Stimulated activated CD4-positive, alpha-beta T cell treated with anti-CD3 and anti-CD28 coated beads, TNF-alpha, amount 100 ng/mL, for 4 hours (primary cell): ENCODE data around the gene MBD3L1.
A peak's percentile ranks its signal among the peaks of the same experiment; 100 is the strongest.

Source experiments
- DNase-seq, 3 experiments: peaks; one replicate each; pipeline ENCODE4 v3.0.0-alpha.2; 2020; ENCODE audit warnings: low read depth in 3 of 3

Gene MBD3L1

DNA sequence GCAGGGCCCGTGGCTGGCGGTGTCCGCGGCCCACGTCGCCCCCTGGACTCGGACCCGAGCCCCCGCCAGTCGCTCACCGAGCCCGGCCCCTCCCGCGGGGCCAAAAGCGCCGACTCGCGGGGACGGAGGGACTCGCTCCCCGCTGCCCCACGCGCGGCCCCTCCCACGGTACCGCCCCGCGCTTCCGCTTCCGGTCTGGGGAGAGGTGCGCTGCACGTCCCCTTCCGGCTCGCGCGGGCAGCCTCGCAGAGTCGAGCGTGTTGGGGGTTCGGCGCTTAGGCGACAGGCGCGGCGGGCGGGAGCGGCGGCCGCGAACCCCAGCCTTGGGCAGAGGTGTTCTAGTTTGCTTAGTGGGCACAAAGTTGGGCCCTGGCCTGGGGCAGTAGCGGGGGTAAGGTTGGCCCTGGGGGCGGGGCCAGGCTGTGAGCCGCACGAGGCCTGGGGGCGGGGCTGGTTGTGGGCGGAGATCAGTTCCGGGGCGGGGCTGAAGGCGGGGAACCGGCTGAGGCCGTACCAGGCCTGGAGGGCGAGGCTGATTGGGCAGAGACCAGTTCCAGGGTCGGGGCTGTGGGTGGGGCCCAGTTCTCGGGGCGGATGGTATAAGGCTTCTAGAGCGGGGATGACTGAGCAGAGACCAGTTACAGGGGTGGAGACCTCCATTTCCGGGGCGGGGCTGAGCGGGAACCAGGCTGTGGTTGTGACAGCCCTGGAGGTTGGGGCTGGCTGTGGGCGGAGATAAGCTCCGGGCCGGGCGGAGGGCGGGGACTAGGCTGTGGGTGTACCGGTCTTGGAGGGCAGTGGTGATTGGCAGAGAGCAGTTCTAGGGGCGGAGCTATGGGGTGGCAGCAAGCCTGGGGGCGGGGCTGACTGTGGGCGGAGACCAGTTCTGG is at the start of gene MBD3L1, which contains the start of gene ZNF558:
TSS of gene MBD3L1 (plus strand) at position 246 of the 890 bp plus-strand sequence. CDS start 10,302 bp downstream, outside the sequence.
TSS of gene ZNF558 (minus strand) at position 173 of the 890 bp plus-strand sequence. CDS start 9,645 bp downstream, outside the sequence.
- peak; percentile 98 to 99 (median 99) for DNase-seq

DNA sequence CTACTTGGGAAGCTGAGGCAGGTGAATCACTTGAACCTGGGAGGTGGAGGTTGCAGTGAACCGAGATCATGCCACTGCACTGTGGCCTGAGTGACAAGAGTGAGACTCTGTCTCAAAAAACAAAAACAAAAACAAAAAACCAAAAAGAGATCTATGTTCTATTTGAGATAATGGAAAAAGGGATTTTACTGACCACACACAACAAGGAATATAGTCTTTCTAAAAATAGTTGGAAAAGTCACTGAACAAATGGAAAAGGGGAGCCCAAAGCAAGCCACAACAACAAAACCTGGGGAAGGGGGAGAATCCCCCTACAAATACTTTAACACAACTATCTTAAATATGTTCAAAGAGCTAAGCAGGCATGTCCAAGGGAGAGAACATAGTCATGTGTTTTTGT is 37.4 kb upstream of the MBD3L1 start:
- no peak for DNase-seq

DNA sequence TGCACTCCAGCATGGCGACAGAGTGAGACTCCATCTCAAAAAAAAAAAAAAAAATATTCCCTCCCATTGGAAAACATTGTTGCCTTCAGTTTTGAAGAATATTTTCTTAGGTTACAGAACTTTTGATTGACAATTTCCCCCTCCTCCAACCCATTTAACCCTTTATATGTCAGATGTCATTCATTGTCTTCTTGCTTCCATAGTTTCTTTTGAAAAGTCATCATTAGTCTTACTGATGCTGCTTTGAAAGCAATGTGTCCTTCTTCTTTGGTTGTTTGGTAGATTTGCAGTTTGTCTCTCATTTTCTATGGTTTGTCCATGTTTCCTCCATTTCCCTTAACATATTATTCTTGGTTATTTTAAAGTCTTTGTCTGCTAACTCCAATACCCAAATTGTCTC is 25.5 kb upstream of the MBD3L1 start:
- no peak for DNase-seq

DNA sequence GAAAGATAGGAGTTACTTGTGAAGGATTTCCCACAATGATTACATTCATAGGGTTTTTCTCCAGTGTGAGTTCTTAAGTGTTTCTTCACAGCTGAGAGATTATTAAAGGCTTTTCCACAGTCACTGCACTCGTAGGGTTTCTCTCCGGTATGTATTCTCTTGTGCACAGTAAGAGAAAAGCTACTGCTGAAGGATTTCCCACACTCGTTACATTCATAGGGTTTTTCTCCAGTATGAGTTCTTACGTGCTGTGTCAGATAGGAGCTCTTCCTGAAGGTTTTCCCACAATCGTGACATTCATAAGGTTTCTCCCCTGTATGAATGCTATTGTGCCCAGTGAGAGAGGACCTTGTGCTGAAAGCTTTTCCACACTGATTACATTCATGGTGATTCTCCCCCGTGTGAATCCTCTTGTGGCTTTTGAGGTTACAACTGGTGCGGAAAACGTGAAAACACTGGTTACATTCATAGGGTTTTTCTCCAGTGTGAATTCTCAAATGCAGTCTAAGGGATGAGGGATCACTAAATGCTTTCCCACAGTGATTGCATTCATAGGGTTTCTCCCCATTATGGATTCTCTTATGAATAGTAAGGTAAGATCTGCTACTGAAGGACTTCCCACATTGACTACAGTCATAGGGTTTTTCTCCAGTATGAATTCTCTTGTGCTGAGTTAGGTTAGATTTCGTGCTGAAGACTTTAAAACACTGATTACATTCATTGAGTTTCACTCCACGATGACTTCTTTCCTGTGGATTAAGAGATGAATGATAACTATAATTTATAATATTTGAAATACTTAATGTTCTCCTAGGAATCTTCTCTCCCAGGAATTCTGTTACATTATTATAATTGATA is 20.6 kb upstream of the MBD3L1 start:
- DNase-seq: no peak

DNA sequence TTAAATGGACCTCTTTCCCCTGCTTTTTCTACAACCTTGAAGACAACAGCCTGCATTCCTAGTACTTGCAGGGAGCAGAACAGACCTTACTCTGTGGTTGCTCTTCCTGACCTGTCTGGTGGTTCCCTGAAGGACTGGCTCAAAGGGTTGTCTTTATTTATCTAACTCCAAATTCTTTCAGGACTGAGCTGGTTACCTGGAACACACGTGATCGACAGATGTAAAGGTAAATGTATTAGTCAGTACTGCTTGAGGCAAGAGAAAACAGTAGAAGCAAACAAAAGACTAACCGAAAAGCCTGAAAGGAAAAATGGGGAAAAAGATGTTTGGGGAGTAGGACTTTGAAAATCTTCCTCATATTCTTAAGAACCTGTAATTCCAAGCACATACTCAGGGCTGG is 18.0 kb upstream of the MBD3L1 start:
- DNase-seq: no peak

DNA sequence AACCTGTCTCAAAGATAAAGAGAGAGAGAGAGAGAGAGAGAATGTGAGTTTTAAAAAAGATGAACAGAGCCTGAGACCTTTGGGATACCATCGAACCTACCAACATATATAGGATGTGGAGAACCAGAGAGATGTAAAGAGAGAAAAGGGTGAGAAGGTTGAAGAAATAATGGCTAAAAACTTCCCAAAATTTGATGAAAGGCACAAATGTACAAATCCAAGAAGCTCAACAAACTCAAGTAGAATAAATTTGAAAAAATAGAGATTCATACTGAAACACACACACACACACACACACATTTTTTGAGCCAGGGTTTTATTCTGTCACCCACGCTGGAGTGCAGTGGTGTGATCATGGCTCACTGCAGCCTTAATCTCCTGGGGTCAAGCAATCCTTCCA is 16.4 kb upstream of the MBD3L1 start:
- no peak for DNase-seq

DNA sequence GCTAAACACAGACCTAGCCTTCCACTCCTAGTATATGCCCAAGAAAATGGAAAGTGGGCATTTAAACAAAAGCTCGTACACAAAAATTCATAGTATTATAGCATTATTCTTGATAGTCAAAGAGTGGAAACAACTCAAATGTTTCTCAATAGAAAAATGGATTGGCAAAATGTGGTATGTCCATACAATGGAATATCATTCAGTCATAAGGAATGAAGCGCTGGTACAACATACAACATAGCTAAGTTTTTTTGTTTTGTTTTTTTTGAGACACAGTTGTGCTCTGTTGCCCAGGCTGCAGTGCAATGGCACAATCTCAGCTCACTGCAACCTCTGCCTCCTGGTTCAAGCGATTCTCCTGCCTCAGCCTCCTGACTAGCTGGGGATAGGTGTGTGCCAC is 11.9 kb upstream of the MBD3L1 start:
- no peak for DNase-seq

DNA sequence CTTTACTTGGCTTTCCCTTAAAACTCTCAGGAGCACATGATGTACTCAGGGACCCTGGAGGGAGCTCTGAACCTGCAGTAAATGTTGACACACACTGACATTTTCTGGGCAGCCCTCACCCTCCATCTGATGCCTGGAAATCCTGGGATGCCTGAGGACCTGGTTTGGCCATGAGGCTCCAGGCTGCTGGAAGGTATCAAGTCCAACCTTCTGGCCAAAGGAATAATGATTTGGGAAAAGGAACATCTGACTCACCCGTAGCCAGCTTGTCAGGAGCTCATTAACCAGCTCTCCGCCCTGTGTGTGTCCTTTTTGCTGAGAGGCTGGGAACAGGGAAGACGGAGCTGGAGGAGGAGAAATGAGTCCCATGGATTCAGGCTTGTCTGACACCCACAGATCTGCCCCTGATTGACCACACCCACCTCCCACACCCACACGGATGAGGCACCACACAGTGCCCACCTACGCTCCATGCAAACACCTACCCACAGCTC is 10.4 kb upstream of the MBD3L1 start:
- no peak for DNase-seq

DNA sequence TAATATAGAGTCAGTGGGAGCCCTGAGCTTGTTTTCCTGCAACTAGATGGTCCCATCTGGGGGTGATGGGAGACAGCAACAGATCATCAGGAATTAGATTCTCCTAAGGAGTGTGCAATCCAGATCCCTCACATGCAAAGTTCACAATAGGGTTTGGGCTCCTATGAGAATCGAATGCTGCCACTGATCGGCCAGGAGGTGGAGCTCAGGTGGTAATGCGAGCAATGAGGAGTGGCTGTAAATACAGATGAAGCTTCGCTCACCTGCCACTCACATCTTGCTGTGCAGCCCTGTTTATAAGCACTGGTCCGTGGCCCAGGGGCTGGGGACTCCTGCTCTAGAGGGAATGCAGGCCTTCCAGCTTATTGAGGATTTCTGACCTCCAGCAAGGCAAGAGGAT is 5.8 kb upstream of the MBD3L1 start:
- no peak for DNase-seq

DNA sequence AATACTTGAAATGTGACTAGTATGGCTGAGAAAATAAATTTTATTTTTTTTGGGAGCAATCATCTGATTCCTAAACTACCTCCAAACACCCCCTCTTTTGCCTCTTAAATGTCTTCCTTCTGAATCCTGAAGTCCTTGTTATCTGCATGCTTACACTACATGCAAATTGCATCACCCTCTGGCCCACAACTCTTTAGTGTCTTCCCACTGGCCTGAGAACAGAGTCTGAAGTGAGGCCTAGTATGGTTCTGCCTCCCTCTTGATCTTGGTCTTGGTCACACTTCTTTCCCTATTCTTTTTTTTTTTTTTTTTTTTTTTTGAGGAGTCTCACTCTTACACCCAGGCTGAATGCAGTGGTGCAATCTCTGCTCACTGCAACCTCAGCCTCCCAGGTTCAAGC is 4.9 kb upstream of the MBD3L1 start:
- DNase-seq: no peak

DNA sequence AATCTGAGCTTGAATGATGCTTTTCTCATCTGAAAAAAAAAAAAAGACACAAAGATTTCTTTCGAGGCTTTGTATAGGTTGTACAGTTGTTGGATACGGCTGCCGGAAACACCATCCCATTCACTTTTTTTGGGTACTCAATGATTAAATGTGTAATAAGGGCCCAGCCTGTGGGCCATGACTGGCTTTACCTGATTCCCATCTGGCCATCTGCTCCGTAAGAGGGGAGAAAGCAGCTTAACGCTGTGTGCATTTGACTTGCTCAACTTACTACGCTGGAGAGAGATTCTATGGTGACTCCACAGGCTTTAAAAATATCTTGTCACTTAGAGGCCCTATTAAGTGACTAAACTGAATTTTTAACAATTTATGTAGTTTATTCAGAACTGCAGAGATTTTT is 804 bp upstream of the MBD3L1 start:
- no peak for DNase-seq

DNA sequence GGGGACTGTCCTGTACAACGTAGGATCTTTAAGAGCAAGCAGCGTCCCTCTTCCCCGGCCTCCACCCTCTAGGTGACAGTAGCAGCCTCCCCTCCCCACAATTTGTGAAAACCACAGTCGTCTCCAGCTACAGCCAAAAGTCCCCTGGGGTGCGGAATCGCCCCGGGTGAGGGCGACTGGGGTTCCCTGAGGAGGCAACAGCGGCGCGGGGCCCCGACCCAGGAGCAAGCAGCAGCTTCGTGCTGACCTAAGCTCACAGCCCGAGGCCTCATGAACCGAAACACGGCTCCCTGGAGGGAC is 395 bp upstream of the MBD3L1 start:
- no peak for DNase-seq

DNA sequence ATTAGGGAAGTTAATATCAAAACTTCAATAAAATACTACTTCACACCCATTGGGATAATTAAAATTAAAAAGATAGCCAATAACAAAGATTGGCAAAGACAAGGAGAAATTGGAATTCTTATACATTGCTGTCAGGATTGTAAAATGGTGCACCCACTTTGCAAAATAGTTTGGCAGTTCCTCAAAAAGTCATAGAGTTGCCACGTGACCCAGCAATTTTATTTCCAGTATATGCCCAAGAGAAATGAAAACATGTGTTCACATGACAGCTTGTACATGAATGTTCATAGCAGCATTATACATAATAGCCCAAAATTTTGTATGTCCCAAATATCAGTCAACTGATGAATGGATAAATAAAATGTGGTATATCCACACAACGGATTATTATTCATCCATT is 3.3 kb downstream of the MBD3L1 start:
- no peak for DNase-seq

DNA sequence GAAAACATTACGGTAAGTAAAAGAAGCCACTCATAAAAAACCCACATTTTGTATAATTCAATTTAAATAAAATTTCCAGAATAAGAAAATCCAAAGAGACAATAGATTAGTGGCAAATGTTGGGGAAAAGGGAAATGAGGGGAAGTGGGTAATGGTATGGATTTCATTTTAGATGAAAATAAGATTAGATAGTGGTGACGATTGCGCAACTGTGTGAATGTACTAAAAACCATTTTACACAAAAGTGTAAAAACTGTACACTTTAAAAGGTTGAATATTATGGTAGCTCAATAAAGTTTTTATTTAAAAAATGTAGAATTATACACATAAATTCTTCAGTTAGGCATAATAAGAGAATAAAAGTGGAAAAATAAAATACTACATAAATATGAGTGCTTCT is 3.7 kb downstream of the MBD3L1 start:
- no peak for DNase-seq

DNA sequence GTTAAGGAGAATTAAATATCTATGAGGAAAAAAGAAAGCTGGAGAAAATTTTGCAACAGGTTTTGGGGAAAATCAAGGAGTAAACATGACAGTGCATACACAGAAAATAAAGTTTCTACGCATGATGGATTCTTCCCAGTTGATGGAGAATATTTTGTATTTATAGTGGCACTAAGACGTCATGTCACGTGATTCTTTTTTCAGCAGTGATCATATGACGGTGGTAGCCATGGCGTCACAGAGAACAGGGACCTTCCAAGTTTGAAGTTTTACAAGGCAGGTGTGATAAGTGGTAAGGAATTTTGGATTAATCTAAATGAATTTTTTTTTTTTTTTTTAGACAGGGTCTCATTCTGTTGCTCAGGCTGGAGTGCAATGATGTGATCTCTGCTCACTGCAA is 8.5 kb downstream of the MBD3L1 start:
- DNase-seq: no peak

DNA sequence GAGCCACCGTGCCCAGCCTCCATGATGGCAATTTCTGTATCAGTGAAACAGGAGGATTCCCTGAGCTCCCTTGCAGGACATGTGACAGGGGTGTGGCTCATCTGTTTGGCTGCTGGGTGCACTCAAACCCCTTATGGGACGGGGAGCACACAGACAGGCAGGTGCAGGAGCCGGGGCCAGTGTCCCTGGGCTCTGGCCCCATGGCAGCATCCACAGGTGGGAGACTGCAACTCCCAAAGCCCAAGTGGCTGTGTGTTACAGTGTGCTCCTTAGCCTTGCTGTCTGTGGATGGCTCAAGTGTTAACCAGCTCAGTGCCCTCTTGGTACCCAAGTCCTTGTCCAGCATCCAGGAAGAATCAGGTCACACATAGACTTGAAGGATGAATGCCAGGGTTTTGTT is 14.6 kb downstream of the MBD3L1 start:
- DNase-seq: no peak

DNA sequence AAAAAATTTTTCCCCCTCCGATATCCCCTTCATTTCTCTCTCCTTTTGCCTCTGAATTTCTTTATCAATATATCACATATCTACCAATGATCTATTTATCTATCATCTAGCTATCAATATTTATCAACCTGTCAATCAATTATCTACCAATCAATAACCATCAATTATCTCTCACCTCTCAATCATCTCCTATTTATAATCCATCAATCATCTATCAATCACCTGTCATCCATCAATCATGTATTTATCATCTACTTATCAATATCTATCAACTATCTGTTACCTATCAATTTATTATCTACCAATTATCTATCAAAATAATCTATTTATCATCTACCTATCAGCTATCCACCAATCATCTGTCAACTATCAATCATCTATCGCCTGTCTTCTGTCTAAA is 17.1 kb downstream of the MBD3L1 start:
- DNase-seq: no peak

DNA sequence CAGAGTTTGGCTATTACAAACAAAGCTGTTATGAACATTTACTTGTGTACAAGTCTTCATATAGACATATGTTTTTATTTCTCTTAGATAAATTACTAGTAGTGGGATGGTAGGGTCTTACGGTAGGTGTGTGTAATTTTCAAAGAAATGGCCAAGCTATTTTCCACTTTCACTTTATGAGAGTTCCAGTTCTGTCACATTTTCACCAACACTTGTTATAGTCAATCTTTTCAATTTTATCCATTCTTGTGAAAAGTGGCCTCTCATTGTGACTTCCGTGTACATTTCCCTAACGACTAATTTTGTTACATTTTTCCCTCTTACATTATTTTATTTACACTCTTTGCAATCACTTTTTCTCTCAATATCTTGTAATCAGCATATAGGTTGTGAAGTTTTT is 18.3 kb downstream of the MBD3L1 start:
- no peak for DNase-seq

DNA sequence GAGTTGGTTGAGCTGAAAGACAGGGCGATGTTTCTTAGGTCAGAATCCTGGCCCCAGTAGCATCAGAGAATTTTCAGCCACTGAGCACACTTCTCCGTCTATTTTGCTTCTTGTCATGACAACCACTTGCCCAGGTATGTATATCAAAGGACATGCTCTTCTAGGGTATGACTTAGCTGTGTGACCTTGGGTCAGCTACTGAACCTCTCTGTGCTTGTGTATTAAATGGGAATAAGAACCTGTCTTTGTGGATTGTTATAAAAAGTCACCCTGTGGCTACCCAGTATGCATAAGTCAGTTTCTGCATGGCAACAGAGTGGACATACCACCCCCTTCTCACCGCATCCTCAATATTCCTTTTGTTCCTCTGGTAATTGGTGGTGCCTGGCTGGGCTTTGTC is 26.1 kb downstream of the MBD3L1 start:
- no peak for DNase-seq

DNA sequence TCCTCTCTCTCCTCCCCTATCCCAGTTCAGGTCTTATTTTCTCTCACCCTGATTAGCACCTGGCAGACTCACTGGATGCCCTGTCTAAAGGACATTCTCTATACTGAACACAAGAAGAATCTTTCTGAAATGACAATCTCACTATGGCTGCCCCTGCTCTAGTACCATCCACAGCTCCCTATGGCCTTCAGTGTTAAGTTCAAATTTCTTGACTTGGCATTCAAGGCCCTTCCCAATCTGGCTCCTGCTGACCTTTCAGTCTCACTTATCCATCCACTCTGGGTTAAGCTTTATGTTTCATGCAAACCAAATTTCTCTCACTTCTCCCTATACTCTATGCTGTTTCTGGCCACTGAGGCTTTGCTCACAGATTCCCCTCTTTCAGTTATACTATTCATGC is 34.2 kb downstream of the MBD3L1 start:
- no peak for DNase-seq

DNA sequence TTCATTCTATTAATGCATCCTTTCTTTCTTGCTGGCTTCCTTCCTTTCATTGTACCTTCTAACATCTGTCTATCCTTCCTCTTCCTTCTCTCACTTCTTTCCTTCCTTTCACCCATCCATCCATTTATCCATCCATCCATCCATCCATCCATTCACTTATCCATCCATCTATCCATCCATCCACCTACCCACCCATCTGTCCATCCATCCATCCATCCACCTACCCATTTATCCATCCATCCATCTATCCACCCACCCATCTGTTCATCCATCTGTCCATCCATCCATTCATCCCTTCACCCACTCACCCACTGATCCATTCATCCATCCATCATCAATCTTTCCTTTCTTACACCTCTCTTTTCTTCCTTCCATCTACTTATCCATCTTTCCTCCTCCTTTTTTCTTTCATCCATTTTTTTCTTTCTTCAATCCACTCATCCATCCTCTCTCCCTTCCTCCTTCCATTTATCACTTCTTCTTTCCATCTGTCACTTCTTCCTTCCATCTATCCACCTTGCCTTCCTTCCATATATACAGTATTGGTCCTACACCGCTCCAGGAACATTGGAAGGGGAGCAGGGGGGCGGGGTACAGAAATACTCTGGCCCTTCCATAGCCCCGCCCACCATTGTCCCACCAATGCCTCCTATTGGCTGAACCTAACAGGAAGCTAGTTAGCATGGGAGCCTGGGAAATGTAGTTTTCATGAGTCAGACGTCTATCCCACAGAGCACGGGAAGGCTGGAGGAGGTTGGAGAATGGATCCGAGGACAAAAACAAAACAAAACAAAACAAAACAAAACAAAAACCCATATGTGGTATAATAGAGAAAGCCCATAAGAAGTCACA is 45.9 kb downstream of the MBD3L1 start:
- DNase-seq: no peak
